Posterior cingulate gyrus (tissue), 11 donors: ENCODE measurements around the gene TYMP.
A peak's percentile ranks its signal among the peaks of the same experiment; 100 is the strongest.
"Not testable (repeated sequence)": the region's sequence is repeated elsewhere in the genome, so short reads cannot be mapped to it uniquely, and the experiment has no call there.

Source experiments
- DNase-seq, 10 donors: peaks; one replicate each; pipeline versions ENCODE4 v3.0.0 to v3.0.0-alpha.2; 2020 to 2021; ENCODE audit warnings: mixed read lengths in 3 of 10
- intact Hi-C: fragments of 100-400 bp; cut with DNase I; formaldehyde crosslinking; loops from one replicate; pipeline ENCODE4 v1.15.1; 2023

TYMP gene

DNA sequence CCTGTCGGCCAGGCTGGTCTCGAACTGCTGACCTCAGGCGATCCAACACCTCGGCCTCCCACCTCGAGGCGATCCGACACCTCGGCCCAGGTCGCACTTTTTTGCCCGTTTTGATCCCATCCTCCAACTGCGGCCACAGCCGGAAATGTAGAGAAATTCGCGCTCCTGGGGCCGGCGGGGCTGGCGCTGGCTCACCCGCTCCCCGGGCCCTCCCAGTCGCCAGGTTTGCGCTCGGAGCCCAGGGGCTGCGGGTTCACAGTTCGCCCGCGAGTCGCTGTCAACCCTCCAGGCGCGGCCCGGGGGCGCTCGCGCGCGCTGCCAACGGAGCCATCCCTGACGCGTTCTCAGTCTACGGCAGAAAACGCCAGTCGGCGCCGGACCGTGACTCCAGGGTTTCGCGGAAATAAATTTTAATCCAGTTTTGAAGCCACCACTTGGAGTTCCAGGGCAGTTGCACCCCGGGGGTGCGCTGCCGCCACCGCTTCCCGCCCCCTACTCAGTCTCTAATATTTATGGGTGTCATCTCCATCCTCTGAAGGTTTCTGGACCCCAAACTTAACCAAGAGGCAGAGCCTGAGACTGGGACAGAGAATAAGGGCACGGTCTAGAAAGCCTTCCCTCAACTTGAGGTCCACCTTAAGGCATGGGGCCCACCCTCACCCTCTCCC, 14.4 kb upstream of the TYMP start:
- intact Hi-C loops = no loop called here

DNA sequence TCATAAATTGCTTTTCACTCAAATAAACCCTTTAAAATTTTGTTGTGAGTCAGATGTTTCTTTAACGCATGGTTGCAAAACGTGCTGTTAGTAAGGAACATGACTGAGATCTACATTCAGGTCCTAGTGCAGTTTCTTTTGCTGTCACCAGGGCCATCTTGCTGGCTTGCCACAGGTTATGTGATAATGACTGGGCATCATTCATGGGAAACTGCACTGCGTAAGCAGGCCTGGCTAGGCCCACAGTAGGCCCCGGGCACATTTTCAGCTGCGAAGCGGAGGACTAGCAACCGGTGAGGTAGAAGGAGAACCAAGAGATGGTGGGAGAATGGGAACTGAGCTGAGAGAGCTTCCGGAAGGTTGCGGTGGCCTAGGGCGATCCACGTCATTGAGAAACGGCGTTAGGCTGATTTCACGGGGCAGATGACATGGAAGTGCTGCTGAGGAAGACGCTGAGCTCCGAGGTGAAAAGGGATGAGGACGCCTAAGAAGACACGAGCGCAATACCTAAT, 12.7 kb upstream of the TYMP start:
- DNase-seq = peak in 1 of 10 donors; percentile 51
- intact Hi-C loops = no loop called here

More for the DNA sequence above, 14.4 kb upstream of the TYMP start:
- DNase-seq = peak in 9 of 10 donors; percentile 65 to 94 (median 76)

DNA sequence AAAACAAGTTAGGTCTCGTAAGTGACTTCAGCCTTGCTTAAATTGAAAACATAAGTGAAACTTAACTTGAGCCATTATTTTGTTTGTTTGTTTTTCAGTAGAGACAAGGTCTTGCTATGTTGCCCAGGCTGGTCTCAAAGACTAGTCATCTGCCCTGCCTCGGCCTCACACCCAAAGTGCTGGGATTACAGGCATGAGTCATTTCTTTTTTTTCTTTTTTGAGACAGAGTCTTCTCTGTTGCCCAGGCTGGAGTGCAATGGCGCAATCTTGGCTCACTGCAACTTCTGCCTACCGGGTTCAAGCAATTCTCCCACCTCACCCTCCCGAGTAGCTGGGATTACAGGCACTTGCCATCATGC, 11.8 kb upstream of the TYMP start:
- DNase-seq = peak in 1 of 10 donors; percentile 35
- intact Hi-C loops = loop anchor here (2.0 kb wide), 1 partner anchor 19 kb away; no protein-coding TSS in a partner anchor

DNA sequence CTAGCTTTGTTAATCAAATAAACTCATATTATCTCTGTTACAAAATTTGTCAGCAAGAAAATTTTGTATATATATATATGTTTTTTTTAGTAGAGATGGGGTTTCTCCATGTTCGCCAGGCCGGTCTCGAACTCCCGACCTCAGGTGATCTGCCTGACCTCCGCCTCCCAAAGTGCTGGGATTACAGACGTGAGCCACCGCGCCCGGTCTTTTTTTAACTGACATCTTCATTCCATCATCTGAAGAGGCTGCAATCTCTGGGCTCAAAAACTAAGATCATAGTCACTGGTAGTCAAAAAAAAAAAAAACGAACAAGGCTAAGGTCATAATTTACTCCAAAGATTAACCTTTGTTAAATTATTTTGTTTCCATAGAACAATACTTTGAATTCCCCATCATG, 10.6 kb upstream of the TYMP start:
- intact Hi-C loops = loop anchor here (2.0 kb wide), 1 partner anchor 20 kb away; no protein-coding TSS in a partner anchor
- DNase-seq = peak in 1 of 10 donors; percentile 29

DNA sequence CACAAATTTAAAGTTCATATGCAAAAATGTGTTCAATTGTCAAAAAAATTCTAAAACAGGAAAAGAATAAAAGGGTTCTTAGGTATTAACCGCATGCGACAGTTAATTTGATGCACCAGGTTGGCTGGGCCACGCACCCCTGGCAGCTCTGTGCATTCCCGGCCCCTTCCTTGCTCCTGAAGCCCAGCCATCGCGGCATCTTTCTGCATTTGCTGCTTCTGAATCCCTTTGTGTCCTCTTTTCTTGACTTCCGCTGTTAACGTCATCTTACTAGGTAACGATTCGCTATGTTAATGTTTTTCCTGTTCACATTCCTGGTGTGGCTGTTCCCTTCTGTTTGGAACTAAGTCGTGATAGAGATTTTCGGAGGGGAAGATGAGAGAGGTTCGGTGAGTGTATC, 8.0 kb upstream of the TYMP start:
- peak in 2 of 10 donors; percentile 8 to 29 for DNase-seq
- intact Hi-C loops = no loop called here

DNA sequence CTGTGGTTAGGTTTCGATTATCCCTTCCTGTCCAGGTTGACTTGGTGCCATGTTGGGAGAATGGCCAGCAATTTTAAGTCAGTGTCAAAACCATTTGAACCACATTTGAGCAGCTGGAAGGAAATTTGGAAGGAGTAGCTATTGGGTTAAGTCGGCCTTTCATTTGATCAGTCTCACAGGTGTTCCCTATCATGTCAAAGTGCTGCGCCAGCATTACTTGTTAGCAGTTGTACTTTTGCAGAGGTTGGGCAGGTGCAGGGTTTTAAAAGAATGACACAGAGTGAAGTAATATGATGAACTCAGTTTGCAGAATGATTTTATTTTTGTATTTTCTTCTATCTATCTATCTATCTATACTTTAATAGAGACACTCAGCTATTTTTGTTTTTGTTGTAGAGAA, 6.4 kb upstream of the TYMP start:
- intact Hi-C loops = no loop called here
- DNase-seq = no peak

DNA sequence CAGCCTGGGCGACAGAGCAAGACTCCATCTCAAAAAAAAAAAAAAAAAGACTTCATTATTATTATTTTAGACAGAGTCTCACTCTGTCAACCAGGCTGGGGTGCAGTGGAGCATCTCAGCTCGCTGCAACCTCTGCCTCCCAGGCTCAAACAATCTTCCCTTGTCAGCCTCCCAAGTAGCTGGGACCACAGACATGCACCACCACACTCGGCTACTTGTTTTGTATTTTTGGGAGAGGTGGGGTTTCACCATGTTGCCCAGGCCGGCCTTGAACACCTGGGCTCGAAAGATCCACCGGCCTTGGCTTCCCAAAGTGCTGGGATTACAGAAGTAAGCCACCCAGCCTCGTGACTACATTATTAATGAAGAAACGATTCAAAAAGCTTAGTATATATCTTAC, 5.3 kb upstream of the TYMP start:
- peak in 1 of 10 donors; percentile 1 for DNase-seq
- intact Hi-C loops = no loop called here

DNA sequence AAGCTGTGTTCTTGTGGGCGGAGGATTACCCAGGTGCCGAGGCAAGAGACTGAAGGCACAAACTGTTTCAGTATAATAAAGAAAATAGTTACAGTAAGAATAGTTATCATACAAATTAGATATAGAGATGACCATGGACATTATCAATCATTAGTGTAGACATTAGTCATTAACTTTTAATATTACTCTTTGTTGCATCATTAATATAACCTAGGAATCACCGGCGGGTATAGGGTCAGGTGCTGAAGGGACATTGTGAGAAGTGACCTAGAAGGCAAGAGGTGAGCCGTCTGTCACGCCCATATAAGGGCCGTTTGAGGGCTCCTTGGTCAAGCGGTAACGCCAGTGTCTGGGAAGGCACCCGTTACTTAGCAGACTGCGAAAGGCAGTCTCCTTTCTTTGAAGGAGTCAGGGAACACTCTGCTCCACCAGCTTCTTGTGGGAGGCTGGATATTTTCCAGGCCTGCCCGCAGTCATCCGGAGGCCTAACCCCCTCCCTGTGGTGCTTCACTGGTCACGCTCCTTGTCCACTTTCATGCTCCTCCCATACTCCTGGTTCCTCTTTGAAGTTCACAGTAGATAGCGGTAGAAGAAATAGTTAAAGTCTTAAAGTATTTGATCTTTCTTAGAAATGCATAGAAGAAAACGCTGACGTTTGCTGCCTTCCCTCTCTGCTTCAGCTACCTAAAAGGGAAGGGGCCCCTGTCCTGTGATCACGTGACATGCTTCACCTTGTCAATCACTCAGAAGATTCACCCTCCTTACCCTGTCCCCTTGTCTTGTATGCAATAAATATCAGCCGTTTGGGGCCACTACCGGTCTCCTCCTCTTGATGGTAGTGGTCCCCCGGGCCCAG, 4.3 kb upstream of the TYMP start:
- peak in 2 of 10 donors; percentile 31 to 80 for DNase-seq
- intact Hi-C loops = not testable (repeated sequence)

DNA sequence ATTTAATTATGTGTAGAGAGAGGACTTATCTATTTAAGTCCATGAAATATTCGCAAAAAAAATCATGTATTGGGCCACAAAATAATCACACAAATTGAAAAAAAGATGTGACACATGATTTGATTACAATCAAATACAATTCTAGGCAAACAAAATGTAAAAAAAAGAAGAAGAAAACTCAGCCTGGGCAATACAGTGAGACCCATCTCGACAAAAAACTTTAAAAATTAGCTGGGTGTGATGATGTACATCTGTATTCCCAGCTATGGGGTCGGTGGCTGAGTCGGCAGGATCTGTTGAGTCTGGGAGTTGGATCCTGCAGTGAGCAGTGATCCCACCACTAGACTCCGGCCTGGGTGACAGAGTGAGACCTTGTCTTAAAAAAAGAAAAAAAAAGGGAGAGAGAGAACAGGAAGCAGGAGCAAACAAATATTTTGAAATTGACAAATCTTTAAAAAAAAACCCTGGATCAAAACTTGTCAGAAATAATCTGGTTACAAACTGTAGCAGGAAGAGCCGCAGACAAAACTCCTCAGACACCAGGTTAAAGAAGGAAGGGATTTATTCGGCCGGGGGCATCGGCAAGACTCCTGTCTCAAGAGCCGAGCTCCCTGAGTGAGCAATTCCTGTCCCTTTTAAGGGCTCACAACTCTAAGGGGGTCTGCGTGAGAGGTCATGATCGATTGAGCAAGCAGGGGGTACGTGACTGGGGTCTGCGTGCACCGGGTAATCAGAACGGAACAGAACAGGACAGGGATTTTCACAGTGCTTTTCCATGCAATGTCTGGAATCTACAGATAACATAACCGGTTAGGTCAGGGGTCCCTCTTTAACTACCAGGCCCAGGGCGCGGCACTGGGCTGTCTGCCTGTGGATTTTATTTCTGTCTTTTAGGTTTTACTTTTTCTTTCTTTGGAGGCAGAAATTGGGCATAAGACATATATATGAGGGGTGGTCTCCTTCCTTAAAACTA, 3.3 kb upstream of the TYMP start:
- peak in 2 of 10 donors; percentile 33 to 81 for DNase-seq
- intact Hi-C loops = no loop called here

DNA sequence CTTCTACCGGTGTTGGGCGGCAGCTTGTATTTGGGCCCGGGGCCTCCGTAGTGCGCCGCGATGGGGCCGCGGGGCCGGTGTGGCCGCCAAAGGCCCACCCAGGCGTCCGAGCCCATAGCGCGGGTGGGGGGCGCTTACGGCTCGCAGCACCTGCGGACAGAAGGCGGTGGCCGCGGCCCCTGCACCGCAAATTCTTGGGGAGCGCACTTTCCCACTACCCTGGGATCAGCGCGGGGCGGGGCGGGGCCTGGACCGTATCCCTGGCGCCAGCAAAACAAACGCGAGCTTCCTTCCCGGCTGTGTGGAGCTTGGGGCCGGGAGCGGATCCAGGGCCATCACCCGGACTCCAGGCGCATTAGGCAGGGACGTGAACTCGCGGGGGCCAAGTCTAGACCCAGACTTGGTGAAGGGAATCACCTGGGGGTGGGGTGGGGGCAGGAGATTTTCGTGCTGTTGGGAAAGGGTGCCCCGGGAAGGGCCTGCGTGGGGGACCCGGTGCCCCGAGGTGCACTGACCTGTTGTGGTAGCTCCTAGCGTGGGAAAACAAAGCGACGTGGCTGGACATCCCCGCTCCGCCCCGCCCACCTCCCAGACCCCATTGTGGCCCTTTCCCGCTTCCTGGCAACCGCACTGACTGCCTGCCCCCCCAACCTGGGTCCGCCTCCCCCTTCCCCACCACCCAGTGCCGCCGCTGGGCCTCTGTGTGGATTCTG, 2.3 kb upstream of the TYMP start:
- peak in 2 of 10 donors; percentile 64 to 88 for DNase-seq
- intact Hi-C loops = no loop called here

DNA sequence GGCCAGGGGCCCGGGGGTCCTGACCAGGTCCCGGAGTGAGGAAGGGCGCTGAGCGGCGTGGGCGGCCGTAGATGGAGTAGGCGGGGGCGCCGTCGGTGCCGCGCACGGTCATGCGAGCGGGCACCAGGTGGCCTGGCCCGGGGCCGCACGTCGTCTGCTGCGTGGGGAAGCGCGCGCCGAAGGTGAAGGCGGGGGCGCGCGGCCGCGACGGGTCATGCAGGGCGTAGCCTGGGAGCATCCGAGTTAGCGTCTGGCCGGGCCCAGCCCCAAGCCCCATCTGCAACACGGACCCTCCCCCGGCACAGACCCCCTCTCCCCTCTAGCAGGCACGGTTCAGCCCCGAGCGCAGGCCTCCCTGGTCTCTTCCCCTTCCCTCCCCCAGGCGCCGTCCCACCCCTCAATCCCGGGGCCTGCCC, 1.7 kb upstream of the TYMP start:
- peak in 2 of 10 donors; percentile 77 to 79 for DNase-seq
- intact Hi-C loops = no loop called here

DNA sequence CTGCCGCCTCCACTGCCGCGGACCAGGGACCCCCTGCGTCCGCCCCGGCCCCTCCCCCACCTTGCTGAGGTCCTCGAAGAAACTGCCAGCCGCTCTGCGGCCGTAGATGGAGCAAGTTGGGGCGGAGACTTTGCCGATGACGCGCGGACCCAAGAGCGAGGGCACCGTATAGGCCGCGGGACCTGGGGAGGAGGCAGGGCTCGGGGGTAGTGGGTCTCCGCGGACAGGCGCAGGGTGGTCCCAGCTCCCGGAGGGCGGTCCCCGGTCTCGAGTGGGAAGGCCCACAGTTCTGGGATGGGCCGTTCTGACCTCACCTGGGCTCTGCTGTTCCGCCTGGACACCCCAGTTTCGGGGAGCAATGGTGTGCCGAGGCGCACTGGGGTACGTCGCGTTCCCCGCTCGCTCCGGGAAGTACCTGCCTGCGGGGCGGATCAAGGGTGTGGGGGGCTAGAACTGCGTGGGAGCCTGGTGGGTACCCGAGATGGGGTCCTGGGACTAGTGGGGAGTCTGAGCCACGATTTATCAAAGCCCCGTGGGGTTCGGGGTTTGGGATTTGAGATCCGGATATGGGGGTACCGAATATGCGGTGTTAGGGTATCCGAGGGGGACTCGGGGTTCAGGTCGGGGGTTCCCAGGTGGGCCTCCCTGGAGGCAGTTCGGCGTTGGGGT, 1.2 kb upstream of the TYMP start:
- intact Hi-C loops = no loop called here
- DNase-seq = peak in 2 of 10 donors; percentile 72 to 81

DNA sequence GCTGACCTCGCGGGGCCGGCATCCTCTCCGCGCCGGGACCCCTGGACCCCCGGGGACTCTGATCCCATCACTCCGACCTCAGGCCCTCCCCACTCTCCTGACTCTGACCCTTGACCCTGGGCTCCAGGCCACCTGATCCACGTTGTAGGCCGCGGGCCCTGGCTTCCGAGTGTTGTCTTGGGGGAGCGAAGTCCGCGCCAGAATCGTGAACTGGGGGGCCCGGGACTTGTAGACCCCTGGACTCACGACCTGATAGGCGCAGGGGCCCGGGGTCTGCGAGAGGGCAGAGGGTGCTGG, 716 bp upstream of the TYMP start:
- intact Hi-C loops = no loop called here
- DNase-seq = no peak

DNA sequence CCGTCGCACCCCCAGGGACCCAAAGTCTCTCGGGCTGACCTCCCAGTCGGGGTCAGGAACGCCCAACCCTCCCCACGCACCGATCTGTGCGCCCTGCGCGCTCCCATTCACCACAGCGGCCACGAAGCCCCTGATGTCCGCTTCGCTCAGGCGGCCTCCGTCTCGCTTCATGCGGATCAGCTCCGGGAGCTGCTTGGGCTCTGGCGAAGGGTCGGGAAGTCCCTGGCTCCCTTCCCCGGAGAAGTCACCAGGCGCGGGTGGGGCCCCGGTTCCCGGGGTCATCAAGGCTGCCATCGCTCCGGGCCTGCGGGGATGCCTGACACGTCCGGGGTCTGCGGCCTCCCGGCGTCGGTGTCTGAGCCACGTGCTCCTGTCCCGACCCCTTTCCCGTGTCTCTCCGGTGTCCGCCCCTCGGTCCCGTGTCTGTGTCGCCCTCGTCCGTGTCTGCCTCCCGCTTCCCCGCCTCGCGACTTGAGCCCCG, 356 bp downstream of the TYMP start:
- peak in 1 of 10 donors; percentile 83 for DNase-seq
- intact Hi-C loops = no loop called here

DNA sequence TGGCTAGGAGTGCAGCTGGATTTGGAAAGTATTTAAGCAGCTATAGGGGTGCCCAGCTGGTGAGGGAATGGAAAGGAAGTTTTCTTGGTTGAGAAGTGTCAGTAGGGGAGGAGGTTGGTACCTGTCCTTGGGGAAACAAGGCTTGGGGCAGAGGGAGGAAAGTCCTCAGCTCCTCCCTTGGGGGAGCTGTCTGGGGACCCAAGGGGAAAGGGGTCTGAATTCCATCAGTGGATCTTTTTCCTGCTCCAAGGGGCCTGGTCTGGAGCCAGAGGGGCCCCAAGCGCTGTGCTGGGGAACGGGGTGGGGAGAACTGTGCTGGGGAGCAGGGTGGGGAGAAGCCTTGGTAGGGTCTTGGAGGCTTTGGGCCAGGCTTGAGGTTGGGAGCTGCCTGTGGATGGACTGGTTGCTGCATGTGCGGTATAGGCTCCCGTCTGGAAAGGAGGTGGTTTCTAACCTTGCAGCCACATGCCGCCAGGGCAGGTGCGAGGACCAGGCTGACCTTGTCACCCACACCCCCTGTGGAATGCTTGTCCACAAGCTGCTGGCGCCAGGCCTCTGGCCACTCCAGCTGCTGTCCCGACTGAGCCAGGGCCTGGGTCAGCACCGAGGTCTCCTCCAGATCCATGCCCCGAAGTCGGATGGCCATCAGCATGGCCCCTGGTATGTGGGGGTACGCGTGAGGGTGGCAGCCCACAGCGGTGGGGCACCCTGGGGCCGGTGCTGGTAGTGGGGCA, 963 bp downstream of the TYMP start:
- peak in 2 of 10 donors; percentile 40 to 78 for DNase-seq
- intact Hi-C loops = no loop called here

DNA sequence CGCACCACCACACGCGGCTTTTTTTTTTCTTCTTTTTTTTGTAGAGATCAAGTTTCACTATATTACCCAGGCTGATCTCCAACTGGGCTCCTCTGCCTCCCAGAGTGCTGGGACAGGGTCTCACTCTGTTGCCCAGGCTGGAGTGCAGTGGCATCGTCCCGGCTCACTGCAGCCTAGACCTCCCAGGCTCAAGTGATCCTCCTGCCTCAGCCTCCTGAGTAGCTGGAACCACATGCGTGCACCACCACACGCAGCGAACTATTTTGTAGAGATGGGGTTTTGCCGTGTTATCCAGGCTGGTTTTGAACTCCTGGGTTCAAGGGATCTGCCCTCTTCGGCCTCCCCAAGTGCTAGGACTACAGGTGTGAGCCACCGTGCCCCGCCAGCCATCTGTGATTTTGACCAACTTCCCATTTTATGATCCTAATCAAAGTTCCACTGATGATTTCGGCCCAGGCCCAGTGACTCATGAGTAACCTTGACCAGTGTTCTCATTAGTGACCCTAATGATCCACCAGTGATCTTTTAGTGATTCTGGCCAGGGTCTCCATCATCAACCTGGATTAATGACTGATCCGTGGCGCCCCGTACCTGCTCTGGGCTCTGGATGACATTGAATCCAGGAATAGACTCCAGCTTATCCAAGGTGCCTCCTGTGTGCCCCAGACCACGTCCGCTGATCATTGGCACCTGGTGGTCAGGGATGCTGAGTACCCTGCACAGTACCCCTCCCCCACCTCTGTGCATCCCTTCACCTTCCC, 1.7 kb downstream of the TYMP start:
- DNase-seq = peak in 2 of 10 donors; percentile 22 to 55
- intact Hi-C loops = loop anchor here (2.0 kb wide), 1 partner anchor 35 kb away; the partner anchor contains the start of gene SYCE3
